ENCODE measurements around the gene RBBP6.
"Not testable (repeated sequence)": the region's sequence is repeated elsewhere in the genome, so short reads cannot be mapped to it uniquely, and the experiment has no call there.

Gene RBBP6

DNA sequence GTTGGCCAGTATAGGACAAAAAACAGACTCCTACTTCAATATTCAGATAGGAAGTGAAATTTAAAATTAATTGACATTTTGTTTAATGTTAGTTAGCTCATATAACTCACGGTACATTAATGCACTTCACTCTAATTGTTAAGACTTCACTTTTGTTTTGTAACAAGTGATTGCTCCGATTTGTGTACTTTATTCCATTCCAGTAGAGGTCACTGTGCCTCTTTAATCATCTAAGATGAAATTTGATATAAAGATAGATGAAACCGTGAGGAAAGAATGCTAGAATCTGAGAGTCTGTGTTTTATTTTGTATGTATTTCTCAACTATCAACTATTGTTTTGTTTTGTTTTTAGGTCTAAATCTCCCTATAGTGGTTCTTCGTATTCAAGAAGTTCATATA lies 29.0 kb downstream of the RBBP6 start:
- TF ChIP-seq CTCF (IDR thresholded peaks at IDR 0.05; ENCODE audit: borderline replicate concordance, insufficient read depth, low read depth, low read length): no peak
- no peak overlapping the region for H3K4me3 ChIP-seq (ENCODE audit: low read depth, low read length)

- TF ChIP-seq CTCF (IDR thresholded peaks at IDR 0.05; ENCODE audit: borderline replicate concordance, insufficient read depth, low read depth, low read length): no peak
- no peak overlapping the region for H3K4me3 ChIP-seq (ENCODE audit: low read depth, low read length)
Observed at GRCh38 chr16:24571096-24571495, 31.7 kb downstream of the RBBP6 start.

DNA sequence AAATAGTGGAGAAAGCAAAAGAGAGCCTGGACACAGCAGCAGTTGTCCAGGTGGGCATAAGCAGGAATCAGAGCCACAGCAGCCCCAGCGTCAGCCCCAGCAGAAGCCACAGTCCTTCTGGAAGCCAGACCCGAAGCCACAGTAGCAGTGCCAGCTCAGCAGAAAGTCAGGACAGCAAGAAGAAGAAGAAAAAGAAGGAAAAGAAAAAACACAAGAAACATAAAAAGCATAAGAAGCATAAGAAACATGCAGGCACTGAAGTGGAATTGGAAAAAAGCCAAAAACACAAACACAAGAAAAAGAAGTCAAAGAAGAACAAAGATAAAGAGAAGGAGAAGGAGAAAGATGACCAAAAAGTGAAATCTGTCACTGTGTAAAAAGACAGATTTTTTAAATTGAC lies 32.7 kb downstream of the RBBP6 start:
- TF ChIP-seq CTCF (IDR thresholded peaks at IDR 0.05; ENCODE audit: borderline replicate concordance, insufficient read depth, low read depth, low read length): no peak
- no peak overlapping the region for H3K4me3 ChIP-seq (ENCODE audit: low read depth, low read length)

GRCh38 chr16:24573141-24573540 lies 33.8 kb downstream of the RBBP6 start:
- no peak overlapping the region for H3K4me3 ChIP-seq (ENCODE audit: low read depth, low read length)
- TF ChIP-seq CTCF (IDR thresholded peaks at IDR 0.05; ENCODE audit: borderline replicate concordance, insufficient read depth, low read depth, low read length): no peak

- not testable (repeated sequence) for H3K4me3 ChIP-seq (ENCODE audit: low read depth, low read length)
Observed at GRCh38 chr16:24574515-24575485, 35.4 kb downstream of the RBBP6 start.

- H3K4me3 ChIP-seq (ENCODE audit: low read depth, low read length): not testable (repeated sequence)
Observed at GRCh38 chr16:24575791-24576190, 36.4 kb downstream of the RBBP6 start.

GRCh38 chr16:24577167-24577566 lies 37.8 kb downstream of the RBBP6 start:
- no peak for TF ChIP-seq CTCF (IDR thresholded peaks at IDR 0.05; ENCODE audit: borderline replicate concordance, insufficient read depth, low read depth, low read length)
- H3K4me3 ChIP-seq (ENCODE audit: low read depth, low read length): no peak overlapping the region

GRCh38 chr16:24580665-24581064 lies 41.3 kb downstream of the RBBP6 start:
- no peak for TF ChIP-seq CTCF (IDR thresholded peaks at IDR 0.05; ENCODE audit: borderline replicate concordance, insufficient read depth, low read depth, low read length)
- no peak overlapping the region for H3K4me3 ChIP-seq (ENCODE audit: low read depth, low read length)

All from GM12875 (cell line).